22Rv1 (cell line): ENCODE measurements around the gene ITSN2.

Source experiments
- ZFX ChIP-seq: fragments of 450-650 bp; IDR thresholded peaks from 2 replicates; pipeline ENCODE4 v1.6.1; 2017; ENCODE audit warnings: antibody characterized with exemption, borderline replicate concordance
- TF ChIP-seq, protein P1 (sequence below): fragments of 450-650 bp; IDR thresholded peaks from 2 replicates; pipeline ENCODE4 v1.5.1; 2017; ENCODE audit warnings: mild to moderate bottlenecking

DNA sequence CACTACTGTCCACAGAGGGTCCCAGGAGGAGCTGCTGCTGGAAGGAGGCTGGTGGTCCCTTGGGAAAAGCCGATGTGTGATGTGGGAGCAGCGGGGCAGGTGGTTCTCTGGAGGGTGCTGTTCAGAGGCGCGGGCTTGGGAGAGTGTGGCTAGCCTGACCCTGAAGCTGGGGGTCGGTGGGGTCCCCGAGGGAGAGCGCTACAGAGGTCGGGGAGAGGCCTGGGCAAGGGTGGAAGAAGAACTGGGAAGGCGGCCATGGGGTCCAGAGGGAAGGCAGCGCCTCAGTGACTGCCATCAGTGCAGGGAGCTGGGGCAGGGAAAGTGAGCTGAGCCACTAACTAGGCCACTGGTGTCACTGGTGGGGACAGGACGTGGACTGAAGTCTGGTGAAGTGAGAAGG, 153.0 kb downstream of the ITSN2 start:
- TF ChIP-seq, protein P1, sequence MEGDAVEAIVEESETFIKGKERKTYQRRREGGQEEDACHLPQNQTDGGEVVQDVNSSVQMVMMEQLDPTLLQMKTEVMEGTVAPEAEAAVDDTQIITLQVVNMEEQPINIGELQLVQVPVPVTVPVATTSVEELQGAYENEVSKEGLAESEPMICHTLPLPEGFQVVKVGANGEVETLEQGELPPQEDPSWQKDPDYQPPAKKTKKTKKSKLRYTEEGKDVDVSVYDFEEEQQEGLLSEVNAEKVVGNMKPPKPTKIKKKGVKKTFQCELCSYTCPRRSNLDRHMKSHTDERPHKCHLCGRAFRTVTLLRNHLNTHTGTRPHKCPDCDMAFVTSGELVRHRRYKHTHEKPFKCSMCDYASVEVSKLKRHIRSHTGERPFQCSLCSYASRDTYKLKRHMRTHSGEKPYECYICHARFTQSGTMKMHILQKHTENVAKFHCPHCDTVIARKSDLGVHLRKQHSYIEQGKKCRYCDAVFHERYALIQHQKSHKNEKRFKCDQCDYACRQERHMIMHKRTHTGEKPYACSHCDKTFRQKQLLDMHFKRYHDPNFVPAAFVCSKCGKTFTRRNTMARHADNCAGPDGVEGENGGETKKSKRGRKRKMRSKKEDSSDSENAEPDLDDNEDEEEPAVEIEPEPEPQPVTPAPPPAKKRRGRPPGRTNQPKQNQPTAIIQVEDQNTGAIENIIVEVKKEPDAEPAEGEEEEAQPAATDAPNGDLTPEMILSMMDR, result no peak
- no peak for TF ChIP-seq ZFX
